Loucy (cell line): ENCODE measurements around the gene PIK3CA.
"Not testable (repeated sequence)": the region's sequence is repeated elsewhere in the genome, so short reads cannot be mapped to it uniquely, and the experiment has no call there.

Experiments
- CTCF ChIP-seq: fragments of 200-600 bp; sonication (generic); conservative IDR thresholded peaks from 2 replicates; pipeline ENCODE4 v1.5.1; 2014; ENCODE audit warnings: mild to moderate bottlenecking, antibody characterized with exemption, low read length
- EZH2phosphoT487 ChIP-seq: fragments of 200-600 bp; IDR thresholded peaks from 2 replicates; pipeline ENCODE4 v1.6.1; 2018; ENCODE audit warnings: antibody characterized with exemption, mild to moderate bottlenecking, moderate library complexity, borderline replicate concordance

GRCh38 chr3:179274434-179274833 lies 126.3 kb downstream of the PIK3CA start:
- TF ChIP-seq CTCF, EZH2phosphoT487: not testable (repeated sequence)
